GM18498 (cell line): ENCODE data around the gene DMRTC1.
A peak's percentile ranks its signal among the peaks of the same experiment; 100 is the strongest.
"Not testable (repeated sequence)": the region's sequence is repeated elsewhere in the genome, so short reads cannot be mapped to it uniquely, and the experiment has no call there.

ENCODE experiments used
- ATAC-seq: cut with Tn5 transposase; IDR thresholded peaks from one replicate; pipeline ENCODE4 v1.9.1; 2021; ENCODE audit warnings: mild to moderate bottlenecking, moderate library complexity; ENCODE audit not compliant: unreplicated experiment

Gene DMRTC1, protein sequence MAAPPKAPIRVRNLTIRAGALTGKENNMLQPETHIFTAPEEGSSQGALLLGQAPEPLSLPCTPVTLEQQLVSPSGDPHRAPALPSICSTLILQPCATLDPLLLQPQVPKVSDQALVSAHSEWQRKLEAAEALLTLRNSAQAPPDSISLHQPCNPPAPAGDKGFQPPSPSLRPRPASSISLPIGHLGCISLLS

DNA sequence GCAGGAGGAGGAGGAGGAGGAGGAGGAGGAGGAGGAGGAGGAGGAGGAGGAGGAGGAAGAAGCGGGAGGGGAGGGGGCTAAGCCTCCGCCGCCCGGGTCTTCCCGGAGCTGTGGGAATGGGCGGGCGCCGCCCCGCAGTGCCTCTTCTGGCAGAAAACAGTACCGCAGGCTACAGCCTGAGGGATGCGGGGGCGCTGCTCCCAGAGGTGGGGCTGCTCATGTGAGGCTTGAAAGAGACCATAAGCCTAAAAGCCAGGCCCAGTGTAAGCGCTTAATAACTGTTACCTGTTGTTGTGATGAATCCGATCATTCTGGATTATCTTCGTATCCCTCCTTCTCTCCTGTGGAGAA, at the start of gene DMRTC1:
DMRTC1 (minus strand) TSS at position 19 of the 351 bp plus-strand sequence. CDS start 68,143 bp downstream, outside the sequence.
- ATAC-seq, result peak; percentile 86

DNA sequence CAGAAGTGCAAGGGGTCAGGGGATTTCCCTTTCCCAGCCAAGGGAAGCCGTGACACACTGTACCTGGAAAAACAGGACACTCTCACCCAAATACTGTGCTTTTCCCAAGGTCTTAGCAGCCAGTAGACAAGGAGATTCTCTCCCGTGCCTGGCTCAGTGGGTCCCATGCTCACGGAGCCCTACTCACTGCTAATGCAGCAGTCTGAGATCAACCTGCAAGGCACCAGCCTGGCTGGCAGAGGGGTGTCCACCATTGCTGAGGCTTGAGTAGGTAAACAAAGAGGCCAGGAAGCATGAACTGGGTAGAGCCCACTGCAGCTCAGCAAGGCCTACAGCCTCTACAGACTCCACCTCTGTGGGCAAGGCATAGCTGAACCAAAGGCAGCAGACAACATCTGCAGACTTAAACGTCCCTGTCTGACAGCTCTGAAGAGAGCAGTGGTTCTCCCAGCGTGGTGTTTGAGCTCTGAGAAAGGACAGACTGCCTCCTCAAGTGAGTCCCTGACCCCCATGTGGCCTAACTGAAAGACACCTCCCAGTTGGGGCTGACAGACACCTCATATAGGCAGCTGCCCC, 37.3 kb upstream of the DMRTC1 start:
- ATAC-seq, result not testable (repeated sequence)

DNA sequence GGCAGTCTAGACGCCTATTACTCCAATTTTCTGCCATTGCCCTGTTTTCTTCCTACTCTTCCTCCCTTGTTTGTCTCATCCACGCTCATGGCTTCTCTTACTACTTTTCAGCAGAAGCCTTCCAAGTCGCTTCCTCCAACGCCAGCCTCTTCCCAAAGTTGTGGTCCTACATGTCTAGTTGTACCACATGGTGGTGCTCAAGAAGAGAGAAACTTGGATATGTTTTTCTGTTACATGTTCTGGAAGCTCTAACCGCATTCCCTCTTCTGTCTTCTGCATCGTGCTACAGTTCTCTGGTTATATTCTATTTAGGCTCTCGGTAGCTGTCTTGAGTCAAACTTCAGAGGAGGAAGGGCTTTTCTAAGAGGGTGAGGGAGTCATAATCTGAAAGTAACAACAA, 31.2 kb upstream of the DMRTC1 start:
- not testable (repeated sequence) for ATAC-seq

- ATAC-seq, result not testable (repeated sequence)
Measured at GRCh38 chrX:72971859-72972258, 28.2 kb upstream of the DMRTC1 start.

GRCh38 chrX:72959971-72960370, 16.3 kb upstream of the DMRTC1 start:
- not testable (repeated sequence) for ATAC-seq

- peak; percentile 90 for ATAC-seq
Measured at GRCh38 chrX:72943035-72943818, 410 bp downstream of the DMRTC1 start.

DNA sequence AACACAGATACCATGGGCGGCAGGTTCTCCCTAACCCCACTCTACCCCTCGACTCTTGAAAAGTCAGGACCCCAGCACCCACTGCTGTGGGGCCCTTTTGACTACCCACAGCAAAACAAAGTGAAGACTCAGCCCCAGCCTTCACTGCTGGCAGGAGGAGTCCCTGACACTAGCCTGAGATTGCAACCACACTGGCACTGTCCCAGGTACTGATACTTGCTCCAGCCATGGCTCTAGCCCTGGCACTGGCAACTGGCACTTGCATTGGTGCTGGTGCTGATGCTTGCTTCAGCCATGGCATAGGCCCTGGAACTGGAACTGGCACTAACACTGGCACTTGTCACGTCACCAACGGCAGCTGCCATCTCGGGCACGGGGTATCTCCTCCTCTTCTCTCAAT, 1.4 kb downstream of the DMRTC1 start:
- not testable (repeated sequence) for ATAC-seq

DNA sequence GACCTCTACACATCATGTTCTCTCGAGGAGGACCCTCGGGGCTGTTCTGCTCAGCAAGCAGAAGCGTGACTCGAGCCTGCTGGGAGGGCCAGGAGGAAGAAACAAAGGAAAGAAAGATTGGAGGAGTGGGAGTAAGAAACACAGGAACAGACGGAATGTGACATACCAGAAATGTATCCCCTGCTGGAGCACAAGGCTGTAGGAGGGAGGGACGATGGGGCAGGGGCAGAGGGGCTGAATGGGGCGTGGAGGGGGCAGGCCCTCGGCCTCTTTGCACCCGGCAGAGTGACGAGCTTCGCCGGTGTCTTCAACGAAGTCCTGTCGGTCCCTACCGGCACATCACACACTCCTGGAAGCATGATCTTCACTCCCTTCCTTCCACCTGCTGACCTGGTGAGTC, 5.7 kb downstream of the DMRTC1 start, which contains the start of gene FAM236A:
FAM236A (plus strand) TSS at position 301 of the 400 bp plus-strand sequence; CDS start at position 358, 57 bp downstream.
- not testable (repeated sequence) for ATAC-seq

DNA sequence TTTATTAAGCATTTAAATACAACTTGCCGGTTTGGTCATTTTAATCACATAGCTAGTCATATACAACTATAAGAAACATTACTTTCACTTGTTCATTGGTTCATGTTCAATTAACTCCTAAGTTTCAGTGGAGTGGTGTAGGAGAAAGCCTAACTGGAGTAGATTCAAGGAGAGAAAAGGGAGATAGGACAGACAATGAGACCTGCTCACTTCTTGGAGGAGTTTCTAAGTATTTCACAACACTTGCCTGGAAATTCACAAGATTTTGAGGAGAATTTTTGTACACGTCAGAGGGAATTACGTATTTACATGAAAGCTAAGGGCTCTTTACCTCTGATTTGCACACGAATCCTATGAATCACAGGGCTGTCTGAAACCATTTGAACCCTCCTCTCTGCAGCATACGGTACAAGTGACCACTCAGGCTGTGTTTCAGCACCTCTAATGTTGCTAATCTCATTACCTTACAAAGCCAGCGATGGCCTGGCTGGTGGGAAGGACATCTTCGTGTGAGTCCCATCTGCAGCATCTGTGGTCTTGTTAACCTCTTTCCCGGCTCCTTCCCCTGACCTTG, 6.7 kb downstream of the DMRTC1 start:
- ATAC-seq, result not testable (repeated sequence)

DNA sequence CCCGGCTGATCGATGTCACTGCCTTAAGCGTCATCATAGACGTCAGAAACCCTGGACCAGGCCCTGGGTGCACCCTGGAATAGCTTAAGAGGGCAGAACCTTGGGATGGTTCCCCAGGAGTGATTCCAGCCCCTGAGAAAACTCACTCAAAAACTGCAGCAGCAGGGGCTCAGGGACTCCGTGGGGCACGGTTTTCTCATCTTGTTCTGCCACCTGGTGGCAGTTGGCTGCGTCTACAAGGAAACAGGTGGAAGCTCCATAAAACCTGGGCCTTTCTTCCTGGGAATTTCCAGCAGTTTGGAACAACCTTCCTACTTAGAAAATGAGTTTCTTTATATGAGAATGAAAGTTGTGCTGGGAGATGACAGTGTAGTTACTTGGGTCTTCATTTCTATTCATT, 7.2 kb downstream of the DMRTC1 start:
- ATAC-seq, result not testable (repeated sequence)

GRCh38 chrX:72932283-72932682, 11.4 kb downstream of the DMRTC1 start:
- ATAC-seq, result not testable (repeated sequence)

DNA sequence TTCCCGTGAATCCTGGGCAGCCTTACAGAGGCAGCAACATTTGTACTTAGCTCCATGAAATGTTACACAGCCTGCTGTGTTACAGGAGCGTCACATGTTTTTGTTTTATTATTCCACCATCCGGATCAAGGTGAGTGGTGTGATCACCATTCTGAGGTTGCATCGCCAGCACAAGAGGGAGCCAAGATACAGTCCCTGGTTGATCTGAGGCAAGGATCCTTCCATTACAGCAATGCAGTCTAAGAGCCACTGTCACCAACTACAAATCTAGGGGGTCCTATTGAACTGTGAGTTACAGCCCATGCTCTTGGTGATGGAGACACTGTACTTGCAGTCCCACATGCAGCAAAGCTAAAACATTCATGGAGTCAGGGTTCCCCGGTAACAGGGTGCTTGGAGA, 27.5 kb downstream of the DMRTC1 start:
- not testable (repeated sequence) for ATAC-seq

GRCh38 chrX:72912315-72912714, 31.3 kb downstream of the DMRTC1 start, which contains the start of gene FAM236C:
FAM236C (plus strand) TSS chrX:72912615; CDS start chrX:72912715, 100 bp downstream.
- ATAC-seq, result not testable (repeated sequence)

DNA sequence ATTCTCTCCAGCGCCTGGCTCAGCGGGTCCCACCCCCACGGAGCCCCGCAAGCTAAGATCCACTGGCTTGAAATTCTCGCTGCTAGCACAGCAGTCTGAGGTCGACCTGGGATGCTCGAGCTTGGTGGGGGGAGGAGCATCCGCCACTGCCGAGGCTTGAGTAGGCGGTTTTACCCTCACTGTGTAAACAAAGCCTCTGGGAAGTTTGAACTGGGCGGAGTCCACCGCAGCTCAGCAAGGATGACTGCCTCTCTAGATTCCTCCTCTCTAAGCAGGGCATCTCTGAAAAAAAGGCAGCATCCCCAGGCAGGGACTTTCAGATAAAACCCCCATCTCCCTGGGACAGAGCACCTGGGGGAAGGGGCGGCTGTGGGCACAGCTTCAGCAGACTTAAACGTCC, 53.9 kb downstream of the DMRTC1 start:
- not testable (repeated sequence) for ATAC-seq

GRCh38 chrX:72882898-72883297, 60.7 kb downstream of the DMRTC1 start:
- not testable (repeated sequence) for ATAC-seq

DNA sequence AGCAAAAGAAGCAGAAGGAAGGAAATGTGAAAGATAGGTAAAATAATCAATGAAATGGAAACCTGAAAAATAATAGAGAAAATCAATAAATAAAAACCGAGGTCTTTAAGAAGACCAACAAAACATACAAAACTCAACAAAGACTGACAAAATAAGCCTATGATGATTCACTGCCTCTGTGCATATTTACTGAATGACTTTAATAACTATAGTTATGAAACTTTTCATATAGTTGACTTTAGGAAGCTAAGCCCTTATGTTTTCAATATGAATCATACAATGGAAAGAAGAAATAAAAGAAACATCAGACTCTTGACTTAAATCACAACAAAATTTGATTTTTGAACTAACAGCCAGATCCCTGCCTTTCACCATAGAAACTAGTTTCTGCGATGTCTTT, 106.1 kb downstream of the DMRTC1 start:
- not testable (repeated sequence) for ATAC-seq

GRCh38 chrX:72830701-72831100, 112.9 kb downstream of the DMRTC1 start:
- ATAC-seq, result not testable (repeated sequence)
